NCI-H345 treated with DMSO at 0.1 percent for 48 hours (cell line): ENCODE data around the gene SMG6.
"Not testable (repeated sequence)": the region's sequence is repeated elsewhere in the genome, so short reads cannot be mapped to it uniquely, and the experiment has no call there.

Source experiments
- DNase-seq: peaks from one replicate; lab custom pipeline; 2025; ENCODE audit not compliant: unreplicated experiment; lab: John Stamatoyannopoulos, UW

SMG6 gene

DNA sequence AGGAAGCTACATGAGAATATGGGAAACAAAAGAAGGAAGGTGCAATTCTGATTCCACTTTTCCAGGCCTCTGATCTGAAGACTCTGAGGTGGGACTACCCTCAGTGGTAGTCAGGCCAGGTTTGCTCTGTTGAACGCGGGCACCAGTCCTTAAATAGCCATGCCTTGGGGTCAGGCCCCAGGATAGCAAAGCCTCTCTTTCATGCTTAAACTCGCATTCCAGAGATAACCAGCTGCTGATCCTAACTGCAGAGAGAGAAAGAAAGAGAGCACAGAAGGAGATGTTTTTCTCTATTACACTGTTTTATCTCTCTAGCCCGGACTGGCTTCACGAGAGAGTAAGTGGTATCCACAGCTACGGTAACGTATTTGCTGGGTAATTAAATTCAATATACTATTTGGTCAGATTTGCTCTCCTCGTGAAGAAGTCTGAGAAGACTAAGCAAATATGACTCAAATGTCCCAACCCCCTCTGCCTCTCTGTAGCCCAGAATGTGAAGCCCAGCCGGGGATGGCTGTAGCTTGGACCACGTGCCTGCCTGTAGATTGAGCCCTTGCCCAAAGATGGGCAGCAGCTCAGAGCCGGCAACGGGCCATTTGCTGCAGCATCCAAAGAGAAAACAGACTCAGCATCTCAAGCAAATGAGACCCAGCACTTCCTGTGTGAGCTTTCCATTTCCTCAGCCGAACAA, 122.2 kb downstream of the SMG6 start:
- no peak for DNase-seq

DNA sequence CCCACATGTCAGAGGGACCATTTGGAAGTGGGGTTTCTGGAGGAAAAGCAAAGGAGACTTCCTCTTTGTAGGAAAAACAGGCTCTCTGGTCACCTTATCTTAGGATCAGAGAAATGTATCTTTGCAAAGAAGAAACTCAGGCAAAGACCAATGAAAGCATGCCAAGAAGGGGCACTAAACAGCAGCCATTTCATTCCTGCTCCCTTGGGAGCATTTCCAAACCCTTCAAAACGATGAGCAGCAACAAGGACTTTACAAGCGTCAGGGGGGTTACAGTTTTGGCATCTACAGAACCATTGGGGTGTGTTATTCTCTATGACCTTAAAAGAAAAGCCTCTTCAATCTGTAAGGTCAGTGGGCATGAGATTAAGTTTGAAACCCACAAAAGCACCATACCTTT, 122.8 kb downstream of the SMG6 start:
- DNase-seq, result no peak

DNA sequence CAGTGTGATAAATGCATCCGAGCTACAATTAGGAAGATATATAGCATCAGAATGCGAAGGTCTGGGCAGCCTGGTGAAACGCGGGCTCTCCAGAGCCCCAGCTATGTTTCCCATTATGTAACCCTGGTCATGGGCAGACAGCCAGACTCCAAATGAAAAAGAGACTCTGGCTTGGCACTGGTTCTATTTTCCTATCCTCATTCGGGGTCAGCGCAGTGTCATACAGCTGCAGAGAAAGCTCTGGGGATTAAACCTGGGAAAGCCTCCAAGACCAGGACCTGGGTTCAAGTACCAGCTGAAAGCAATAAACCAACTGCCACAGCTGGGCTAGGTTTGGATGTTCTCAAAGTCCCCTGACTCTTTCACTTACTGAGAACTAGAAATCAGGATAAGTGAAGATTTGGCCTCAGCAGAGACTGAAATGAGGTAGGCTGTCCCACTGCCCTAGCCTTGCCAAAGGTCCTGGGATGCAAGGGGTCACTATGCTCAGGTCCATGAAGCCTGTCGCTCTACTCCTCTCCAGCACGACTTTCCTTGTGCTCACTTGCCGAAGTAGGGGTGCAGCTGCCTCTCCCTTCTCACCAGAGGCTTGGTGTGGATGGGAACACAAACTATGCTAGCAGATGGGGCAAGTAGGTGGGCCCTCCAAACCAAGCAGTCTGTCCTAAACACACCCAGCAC, 123.8 kb downstream of the SMG6 start:
- no peak for DNase-seq

DNA sequence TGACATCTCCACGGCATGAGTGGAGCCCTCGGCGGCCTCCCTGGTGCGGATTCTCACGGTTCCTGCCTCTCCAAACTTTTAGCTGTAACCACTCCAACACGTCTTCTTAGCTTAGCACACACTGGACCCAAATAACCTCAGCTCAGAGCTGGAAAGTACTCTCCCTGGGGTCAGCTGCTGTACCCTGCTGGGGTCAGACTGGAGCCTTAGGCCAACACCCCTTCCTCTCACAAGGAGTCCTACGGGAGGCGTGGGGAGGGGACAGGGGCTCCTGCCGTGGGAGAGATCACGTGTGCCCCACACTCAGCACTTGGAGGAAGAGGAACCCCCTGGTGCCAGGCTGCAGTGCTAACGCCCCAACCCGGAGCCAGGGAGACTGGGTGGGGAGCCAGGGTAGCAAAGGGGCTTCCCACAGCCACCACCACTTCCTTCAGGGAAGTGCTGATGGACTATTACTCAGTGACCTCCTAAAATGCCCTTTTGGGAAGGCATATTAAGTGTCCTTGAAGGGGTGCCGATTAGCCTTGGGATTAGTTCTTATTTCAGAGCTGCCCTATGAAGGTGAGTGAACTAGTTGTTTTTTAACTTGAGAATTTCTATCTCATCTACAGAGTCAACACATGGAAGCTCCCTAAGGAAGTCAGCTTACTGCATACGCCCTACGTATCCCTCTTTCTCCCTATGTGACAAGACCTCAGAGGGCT, 124.6 kb downstream of the SMG6 start:
- DNase-seq, result no peak

DNA sequence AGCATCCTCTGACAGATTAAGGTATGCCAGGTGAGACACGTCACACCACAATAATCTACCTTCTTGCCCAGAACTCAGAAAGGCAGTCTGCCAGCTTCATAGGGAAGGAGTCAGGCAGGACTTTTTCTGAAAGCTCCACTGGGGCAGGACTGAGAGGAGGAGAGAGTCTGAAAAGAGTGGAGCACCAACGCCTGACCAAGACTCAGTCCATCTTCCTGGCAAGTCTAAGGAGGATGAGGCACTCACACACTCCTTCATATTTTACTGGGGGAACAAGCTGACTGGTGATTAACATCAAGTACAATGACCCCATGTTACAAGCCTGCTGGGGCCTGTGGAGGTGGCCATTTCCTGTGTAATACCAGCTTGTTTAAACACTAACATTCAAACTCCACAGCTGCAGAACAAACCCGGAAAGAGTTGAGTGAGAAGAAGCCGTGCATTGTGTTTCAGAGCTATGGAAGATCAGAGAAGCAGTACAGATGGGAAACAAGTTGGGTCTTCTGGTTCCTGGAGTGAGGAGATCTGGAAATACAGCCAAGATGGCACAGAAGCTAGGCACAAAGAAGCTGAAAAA, 126.3 kb downstream of the SMG6 start:
- no peak for DNase-seq

DNA sequence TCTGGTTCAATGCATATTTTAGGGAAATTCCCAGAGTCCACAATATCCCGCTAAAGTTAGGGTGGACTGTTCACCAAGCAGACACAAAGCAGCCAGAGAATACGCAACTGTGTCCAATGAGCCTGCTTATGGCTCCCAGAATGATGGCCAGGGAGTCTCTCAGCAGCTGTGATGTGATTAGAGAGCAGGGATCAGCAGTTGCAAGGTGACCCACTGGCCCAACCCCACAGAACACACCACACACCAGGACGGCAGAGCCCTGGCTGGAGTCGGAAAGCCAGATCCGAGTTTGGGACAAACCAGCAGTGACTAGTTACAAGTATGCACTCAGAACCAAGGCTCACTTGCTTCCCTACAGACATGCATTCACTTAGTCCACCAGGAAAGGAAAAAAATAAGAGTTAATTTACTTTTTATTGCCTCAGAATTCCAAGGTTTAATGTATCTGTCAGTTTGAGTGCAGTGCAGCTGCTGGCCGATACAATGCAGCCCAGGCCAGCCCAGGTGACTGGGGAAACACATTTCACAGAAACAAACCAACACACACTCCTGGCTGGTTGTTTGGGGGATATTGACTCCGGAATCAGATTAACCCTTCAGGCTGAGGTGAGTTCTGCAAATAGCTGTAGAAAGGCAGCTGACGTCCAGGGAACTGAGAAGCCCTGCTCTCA, 127.0 kb downstream of the SMG6 start:
- no peak for DNase-seq

DNA sequence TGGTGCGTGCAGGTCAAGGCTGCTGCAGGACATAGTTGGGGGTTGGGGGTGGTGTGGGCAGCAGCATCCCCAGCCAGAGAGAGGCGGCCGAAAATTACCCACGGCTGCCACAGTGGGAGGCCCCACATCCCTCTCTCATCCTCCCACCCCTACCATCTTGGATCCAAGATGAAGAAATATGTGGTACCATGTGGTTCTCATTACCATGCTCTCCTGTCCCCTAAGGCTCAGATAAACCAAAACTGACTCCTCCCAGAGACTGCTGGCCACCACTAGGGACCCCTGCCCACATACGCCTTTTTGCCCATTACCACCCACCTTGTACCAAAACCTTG, 128.3 kb downstream of the SMG6 start:
- DNase-seq, result no peak

DNA sequence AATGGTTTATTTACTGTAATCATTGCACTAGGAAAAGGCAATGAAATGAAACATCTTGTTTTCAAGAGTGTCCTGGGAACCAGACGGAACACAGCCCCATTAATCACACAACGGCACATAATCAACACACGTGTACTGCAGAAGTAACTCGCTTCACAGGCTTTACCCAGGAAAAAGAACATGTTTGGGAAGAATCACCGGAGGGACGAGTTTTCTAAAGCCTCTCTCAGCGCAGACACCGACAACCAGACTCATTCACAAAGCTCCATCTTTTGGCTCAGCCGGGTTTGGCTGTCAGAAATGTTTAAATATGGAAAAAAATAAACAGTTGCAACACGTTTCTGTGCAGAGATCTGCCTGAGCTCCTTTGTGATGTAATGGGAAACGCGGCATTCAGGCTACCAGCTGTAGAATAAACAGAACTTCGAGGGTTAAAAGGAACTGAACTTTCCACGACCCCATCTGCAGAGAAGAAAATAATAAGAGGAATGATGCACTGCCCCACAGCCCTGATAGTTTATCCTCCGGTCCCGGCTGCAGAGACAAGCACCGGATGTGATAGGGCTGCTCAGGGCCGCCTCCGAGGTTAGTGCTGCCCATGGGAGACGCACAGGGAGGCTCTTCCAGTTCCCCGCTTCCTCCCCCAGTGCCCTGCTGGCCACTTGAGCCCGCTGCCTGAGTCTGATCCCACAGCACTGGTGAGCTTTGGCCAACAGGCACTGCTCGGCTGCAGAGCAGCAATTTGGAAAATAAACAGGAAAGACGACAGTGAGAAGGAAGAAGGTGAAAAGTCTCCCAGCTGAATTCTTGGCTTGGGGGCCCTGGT, 128.9 kb downstream of the SMG6 start:
- no peak for DNase-seq

DNA sequence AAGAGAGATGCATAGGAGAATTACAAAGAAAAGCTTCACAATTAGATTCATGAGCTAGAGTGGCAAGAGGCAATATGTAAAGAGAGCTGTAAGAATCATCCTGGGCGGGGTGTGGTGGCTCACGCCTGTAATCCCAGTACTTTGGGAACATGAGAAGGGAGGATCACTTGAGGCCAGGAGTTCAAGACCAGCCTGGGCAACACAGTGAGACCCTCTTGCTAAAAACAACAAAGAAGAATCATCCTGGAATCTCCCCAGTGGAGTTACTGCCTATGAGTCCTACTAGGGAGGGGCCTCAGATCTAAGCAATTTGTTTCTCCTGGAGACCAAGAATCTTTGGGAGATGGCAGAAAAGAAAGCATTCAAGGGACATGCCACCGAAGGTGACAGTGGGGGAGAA, 129.6 kb downstream of the SMG6 start:
- DNase-seq, result no peak

DNA sequence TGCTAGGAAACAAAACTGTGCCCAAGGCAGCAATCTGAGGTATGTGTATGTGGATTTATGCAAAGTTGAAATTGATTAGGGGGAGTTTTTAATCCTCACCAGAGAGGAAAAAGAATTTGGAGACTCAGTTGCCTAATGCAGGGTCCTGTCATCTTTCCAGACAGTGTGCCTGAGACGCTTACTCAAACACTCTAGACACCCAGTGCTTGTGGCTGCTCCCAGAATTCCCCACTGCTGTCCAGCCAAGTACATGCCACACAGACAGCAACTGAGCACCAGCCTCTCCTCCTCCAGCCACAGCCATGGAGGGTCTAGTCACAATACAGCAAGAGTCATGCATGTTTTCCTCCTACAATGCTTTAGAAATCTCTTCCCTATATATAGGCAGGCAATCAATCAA, 130.6 kb downstream of the SMG6 start:
- DNase-seq, result no peak

DNA sequence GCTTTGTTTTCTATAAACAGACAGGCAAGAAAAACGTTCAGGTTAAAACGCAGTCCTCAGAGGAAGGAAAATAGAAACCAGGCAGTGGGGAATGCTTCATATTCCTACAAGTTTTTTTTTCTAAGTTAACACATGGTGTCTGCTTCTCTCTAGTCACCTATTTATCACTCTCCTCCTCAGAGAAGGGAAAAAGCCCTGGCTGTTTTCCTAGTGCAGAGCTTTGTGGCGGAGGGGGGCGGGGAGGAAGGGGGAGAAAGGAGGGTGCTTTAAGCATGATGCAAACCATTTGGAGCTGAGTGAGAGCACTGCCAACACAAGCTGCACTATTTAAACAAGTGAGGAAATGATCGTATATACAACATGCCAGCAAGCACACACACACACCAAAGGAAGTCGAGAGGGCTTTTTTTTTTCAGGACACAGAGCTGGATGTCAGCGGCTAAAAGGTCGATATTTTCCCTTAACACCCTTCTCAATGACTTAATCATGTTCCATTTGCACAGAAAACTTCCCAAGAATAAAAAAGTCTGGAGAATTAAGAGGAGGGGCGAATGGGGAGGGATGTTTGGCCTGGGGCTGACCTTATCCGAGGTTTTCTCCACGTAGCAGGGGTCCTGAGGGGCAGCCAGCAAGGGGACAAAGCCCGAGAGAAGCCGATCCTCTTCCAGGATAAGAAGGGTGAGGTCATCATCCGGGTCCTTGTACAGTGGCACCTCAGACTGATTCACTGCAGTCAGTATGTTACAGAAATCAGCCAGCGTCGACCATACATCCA, 131.3 kb downstream of the SMG6 start:
- DNase-seq, result no peak

DNA sequence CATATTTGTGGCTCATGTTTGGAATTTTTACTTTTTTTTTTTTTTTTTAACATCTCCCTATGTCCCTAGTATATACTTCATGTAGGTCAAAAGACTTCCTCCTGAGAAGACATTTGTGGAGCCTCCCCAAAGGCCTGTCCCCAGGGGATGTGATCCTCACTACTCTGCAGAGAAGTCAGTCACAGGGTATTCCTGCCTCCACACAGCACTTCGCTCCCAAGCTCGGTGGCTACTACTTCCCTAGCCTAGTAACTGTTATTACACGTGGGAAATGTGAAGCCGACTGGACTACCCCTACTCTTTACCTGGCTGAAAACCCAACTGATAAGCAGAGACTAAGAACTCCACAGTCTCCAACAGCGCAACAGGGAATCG, 131.9 kb downstream of the SMG6 start:
- DNase-seq, result no peak

DNA sequence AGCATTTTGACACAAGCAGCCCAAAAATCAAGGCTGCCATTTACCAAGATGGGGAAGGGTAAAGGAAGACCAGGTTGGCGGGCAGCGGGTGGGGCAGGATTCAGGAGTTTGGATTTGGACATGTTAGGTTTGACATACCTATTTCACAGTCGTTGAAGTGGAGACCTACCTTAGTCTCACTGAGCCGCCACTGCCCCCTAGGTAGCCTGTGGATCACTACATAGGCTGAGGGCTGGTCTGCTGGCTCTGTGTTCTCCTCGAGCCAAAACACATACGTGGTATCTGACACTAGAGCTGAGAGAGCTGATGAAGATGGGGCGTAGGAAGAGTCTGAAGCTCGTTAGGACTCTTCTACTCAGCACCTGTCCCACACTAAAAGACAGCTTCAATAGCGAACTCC, 133.6 kb downstream of the SMG6 start:
- DNase-seq, result no peak

DNA sequence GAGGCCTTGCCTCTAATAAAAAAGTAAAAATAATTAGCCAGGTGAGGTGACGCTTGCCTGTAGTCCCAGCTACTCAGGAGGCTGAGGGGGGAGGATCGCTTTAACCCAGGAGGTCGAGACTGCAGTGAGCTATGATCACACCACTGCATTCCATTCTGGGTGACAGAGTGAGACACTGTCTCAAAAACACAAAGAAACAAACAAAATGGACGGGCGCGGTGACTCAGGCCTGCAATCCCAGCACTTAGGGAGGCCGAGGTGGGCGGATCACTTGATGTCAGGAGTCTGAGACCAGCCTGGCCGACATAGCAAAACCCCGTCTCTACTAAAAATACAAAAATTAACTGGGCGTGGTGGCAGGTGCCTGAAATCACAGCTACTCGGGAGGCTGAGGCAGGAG, 137.9 kb downstream of the SMG6 start:
- DNase-seq, result not testable (repeated sequence)

DNA sequence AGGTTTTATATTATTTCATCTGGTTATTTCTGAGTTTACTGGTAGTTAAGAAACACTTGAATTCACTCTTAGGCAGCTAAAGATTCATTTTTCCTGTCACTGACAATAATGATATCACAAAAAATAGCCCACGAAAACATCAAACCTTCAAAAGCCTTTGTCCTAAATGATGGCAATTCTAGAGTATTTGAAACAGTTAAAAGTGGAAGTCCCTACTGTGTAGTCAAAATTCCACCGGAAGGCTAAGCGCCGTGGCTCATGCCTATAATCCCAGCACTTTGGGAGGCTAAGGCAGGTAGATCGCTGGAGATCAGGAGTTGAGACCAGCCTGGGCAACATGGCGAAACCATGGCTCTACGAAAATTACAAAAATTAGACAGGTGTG, 145.2 kb downstream of the SMG6 start:
- DNase-seq, result no peak

DNA sequence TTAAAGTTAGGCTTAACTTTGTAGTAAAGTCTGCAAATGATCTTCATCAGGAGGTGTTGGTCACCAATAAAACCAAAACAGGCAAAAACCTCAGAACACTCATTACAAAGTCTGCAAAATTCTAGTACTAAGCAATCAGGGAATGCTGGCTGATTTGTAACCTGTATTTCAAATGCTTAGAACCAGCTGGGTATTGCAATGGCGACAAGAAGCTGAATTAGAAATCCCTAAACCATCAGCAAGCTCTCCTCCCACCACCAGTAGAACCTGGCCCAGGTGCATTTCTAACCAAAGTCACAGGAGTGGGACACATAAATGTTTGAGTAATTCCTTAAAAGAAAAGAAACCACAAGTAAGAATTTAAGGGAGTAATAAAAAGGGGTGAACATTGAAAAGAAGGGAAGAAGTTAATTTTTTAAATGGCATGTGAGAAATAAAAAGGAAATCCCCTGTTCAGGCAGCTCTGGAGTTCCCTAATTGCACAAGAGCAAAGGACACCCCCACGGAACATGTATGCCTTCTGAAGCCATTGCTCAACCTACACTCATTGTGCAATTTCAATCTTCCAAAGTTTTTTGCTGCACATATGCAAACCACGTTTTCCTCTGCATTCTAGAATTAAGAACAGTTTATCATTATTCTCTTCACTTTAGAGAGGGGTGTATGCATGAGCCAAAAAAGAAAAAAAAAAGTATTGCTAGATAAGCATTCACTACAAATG, 145.8 kb downstream of the SMG6 start:
- no peak for DNase-seq

DNA sequence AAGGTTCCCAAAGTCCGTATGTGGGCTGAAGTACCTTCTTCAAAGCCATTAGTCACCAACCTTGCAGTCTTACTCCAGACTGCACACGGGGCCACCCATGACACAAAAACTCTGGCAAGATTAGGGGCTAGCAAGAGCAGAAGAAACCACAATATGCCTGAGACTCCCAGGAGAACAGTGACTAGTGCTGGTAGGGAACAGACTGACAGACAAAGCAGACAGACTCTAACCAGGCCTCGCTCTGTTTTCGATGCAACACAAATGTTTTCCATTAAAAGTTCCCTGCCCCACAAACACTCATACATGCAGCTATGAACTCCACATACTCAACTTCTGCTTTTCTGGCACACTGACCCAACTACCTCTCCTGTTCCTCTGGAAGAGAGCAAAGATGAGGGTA, 146.5 kb downstream of the SMG6 start:
- DNase-seq, result no peak

DNA sequence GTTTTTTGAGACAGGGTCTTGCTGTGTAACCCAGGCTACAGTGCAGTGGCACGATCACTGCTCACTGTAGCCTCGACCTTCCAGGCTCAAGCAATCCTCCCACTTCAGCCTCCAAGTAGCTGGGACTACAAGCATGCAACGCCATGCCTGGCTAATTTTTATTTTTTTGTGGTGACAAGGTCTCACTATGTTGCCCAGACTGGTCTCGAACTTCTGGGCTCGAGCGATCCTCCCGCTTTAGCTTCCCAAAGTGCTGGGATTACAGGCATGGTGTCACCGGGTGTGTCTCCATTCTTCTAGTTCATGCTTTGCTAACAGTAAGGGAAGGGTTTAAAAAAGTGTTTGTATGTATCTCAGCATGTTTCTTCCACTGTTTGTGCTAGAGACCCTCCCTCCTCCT, 146.9 kb downstream of the SMG6 start:
- DNase-seq, result no peak

DNA sequence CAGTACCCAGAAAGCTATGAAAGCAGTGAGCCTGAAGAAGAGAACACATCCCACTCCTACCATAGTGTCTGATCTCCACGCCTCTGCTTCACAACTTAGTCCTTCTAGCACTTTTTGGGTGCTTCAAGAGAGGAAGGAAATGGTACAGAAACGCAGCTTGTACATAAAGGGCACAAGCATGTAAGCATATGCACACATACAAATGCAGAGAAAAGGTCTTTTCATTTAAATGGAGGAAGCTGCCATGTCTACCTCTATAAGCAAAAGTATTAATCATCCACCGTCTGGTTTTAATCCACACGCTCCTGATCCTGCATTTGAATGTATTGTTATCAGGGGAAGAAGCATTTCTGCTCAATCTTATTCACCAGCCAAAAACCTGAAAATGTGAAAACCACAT, 148.0 kb downstream of the SMG6 start:
- no peak for DNase-seq
